DND-41 (cell line): ENCODE data around the gene KRT77.

Source experiments
- ATAC-seq: fragments of 200-7000 bp; cut with Tn5 transposase; 3 replicates; pipeline ENCODE4 v1.9.1; 2021; ENCODE audit warnings: low read depth; ENCODE audit not compliant: insufficient read depth
- DNase-seq: peaks from one replicate; pipeline ENCODE4 v3.0.0-alpha.2; 2020
- H2AFZ ChIP-seq: 2 replicates; pipeline ENCODE4 v1.6.0; 2012; ENCODE audit warnings: low read depth, low read length
- H3K27ac ChIP-seq: 2 replicates; pipeline ENCODE4 v1.5.1; 2012; ENCODE audit warnings: low read length, inconsistent platforms
- H3K27me3 ChIP-seq: fragments of 200-600 bp; sonication (generic); 2 replicates; pipeline ENCODE4 v1.6.0; 2012; ENCODE audit warnings: low read length, mild to moderate bottlenecking, inconsistent platforms; ENCODE audit not compliant: insufficient read depth, poor library complexity
- H3K36me3 ChIP-seq: 2 replicates; pipeline ENCODE4 v1.5.1; 2012; ENCODE audit warnings: low read length, inconsistent platforms; ENCODE audit not compliant: insufficient read depth
- H3K4me1 ChIP-seq: 2 replicates; pipeline ENCODE4 v1.5.1; 2012; ENCODE audit warnings: mild to moderate bottlenecking, low read length; ENCODE audit not compliant: insufficient read depth
- H3K4me2 ChIP-seq: 2 replicates; pipeline ENCODE4 v1.6.0; 2012; ENCODE audit warnings: mild to moderate bottlenecking, moderate library complexity, low read length, inconsistent platforms; ENCODE audit not compliant: insufficient read depth
- H3K4me3 ChIP-seq, 2 experiments: fragments of 200-600 bp in 1 of 2; shearing (Covaris generic) in 1 of 2; 2 replicates each; pipeline ENCODE4 v1.5.1; 2012 to 2016; ENCODE audit warnings: inconsistent platforms in 2 of 2, low read length in 2 of 2, mild to moderate bottlenecking in 2 of 2, low read depth in 1 of 2, moderate library complexity in 1 of 2
- H3K79me2 ChIP-seq: 2 replicates; pipeline ENCODE4 v1.6.0; 2012; ENCODE audit warnings: low read length, inconsistent platforms; ENCODE audit not compliant: insufficient read depth
- H3K9ac ChIP-seq: 2 replicates; pipeline ENCODE4 v1.6.0; 2012; ENCODE audit warnings: low read depth, mild to moderate bottlenecking, inconsistent platforms, low read length, moderate library complexity
- H3K9me3 ChIP-seq: 2 replicates; pipeline ENCODE4 v1.5.1; 2012; ENCODE audit warnings: low read length, moderate library complexity, mild to moderate bottlenecking, inconsistent platforms; ENCODE audit not compliant: insufficient read depth, severe bottlenecking
- H4K20me1 ChIP-seq: 2 replicates; pipeline ENCODE4 v1.6.0; 2012; ENCODE audit warnings: low read length; ENCODE audit not compliant: insufficient read depth
- CTCF ChIP-seq: IDR thresholded peaks from 2 replicates; pipeline ENCODE4 v1.5.1; 2012; ENCODE audit warnings: borderline replicate concordance, low read length, moderate library complexity, mild to moderate bottlenecking; ENCODE audit not compliant: poor library complexity, severe bottlenecking; ENCODE audit errors: extremely low read depth
- EZH2 ChIP-seq: IDR thresholded peaks from 3 replicates; pipeline ENCODE4 v1.6.1; 2012; ENCODE audit warnings: borderline replicate concordance, low read depth, mild to moderate bottlenecking, moderate library complexity, low read length, inconsistent platforms; ENCODE audit not compliant: severe bottlenecking

The KRT77 gene

GRCh38 chr12:52643233-52644077 is 59.9 kb downstream of the KRT77 start:
- no peaks in the 10 kb centered on the region for H3K4me1 ChIP-seq
- H3K27me3 ChIP-seq = peaks cover 38% of the 10 kb centered on the region
- DNase-seq (no peak), ATAC-seq (no peak)
- H3K4me2 ChIP-seq = no peak overlapping the region
- no peak overlapping the region for H3K9ac ChIP-seq
- H3K27ac ChIP-seq = no peak overlapping the region
- H4K20me1 ChIP-seq = peaks cover 3% of the 10 kb centered on the region
- H3K4me3 ChIP-seq = no peak overlapping the region
- TF ChIP-seq EZH2 (no peak), CTCF (no peak)
- H3K9me3 ChIP-seq = no peaks in the 10 kb centered on the region
- no peak overlapping the region for H2AFZ ChIP-seq
- no peaks in the 10 kb centered on the region for H3K36me3 ChIP-seq
- no peaks in the 10 kb centered on the region for H3K79me2 ChIP-seq

- H3K27ac ChIP-seq = no peak overlapping the region
- peaks cover 3% of the 10 kb centered on the region for H4K20me1 ChIP-seq
- H3K4me1 ChIP-seq = no peaks in the 10 kb centered on the region
- peaks cover 33% of the 10 kb centered on the region for H3K27me3 ChIP-seq
- no peak overlapping the region for H3K4me3 ChIP-seq
- H2AFZ ChIP-seq = no peak overlapping the region
- no peak overlapping the region for H3K4me2 ChIP-seq
- DNase-seq (no peak), ATAC-seq (no peak)
- TF ChIP-seq EZH2 = no peak
- TF ChIP-seq CTCF = no peak
- H3K79me2 ChIP-seq = no peaks in the 10 kb centered on the region
- no peak overlapping the region for H3K9ac ChIP-seq
- no peaks in the 10 kb centered on the region for H3K36me3 ChIP-seq
- no peaks in the 10 kb centered on the region for H3K9me3 ChIP-seq
Measured at GRCh38 chr12:52641468-52641867, 61.9 kb downstream of the KRT77 start.
